HG02642 (cell line): ENCODE results near the gene MOCOS.
"Not testable (repeated sequence)": the region's sequence is repeated elsewhere in the genome, so short reads cannot be mapped to it uniquely, and the experiment has no call there.

Experiments
- ATAC-seq: cut with Tn5 transposase; IDR thresholded peaks from one replicate; pipeline ENCODE4 v1.9.1; 2021; ENCODE audit warnings: mild to moderate bottlenecking; ENCODE audit not compliant: unreplicated experiment, poor library complexity

The MOCOS gene, protein sequence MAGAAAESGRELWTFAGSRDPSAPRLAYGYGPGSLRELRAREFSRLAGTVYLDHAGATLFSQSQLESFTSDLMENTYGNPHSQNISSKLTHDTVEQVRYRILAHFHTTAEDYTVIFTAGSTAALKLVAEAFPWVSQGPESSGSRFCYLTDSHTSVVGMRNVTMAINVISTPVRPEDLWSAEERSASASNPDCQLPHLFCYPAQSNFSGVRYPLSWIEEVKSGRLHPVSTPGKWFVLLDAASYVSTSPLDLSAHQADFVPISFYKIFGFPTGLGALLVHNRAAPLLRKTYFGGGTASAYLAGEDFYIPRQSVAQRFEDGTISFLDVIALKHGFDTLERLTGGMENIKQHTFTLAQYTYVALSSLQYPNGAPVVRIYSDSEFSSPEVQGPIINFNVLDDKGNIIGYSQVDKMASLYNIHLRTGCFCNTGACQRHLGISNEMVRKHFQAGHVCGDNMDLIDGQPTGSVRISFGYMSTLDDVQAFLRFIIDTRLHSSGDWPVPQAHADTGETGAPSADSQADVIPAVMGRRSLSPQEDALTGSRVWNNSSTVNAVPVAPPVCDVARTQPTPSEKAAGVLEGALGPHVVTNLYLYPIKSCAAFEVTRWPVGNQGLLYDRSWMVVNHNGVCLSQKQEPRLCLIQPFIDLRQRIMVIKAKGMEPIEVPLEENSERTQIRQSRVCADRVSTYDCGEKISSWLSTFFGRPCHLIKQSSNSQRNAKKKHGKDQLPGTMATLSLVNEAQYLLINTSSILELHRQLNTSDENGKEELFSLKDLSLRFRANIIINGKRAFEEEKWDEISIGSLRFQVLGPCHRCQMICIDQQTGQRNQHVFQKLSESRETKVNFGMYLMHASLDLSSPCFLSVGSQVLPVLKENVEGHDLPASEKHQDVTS

DNA sequence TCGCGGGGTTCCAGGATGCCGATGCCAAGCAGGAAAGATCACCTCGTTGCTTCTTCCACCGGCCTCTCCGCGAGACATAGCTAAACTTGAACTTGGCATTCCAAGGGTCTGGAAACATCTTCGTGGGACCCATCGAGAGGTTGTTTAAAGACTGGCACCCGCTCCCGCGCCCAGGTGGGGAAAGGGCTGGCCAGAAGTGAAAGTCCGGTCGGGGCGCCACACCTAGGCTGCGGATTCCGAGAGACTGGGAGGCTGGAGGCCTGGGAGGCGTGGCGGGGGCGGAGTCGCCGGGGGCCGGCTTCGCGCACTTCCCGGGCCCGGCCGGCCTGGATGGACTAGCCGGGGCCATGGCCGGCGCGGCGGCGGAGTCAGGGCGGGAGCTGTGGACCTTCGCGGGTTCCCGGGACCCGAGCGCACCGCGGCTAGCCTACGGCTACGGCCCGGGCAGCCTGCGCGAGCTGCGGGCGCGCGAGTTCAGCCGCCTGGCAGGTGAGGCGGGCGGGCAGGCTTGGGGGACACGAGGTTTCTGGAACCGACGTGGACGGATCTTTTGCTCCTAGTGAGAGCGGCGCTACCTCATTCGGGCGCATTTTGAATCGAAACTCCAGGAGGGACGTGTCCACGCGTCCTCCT lies at the start of gene MOCOS:
TSS of gene MOCOS (plus strand) at position 305 of the 633 bp plus-strand sequence. CDS start at position 348, 43 bp downstream.
- ATAC-seq, result peak; percentile 85

GRCh38 chr18:36139245-36139644 lies 48.1 kb upstream of the MOCOS start:
- no peak for ATAC-seq

DNA sequence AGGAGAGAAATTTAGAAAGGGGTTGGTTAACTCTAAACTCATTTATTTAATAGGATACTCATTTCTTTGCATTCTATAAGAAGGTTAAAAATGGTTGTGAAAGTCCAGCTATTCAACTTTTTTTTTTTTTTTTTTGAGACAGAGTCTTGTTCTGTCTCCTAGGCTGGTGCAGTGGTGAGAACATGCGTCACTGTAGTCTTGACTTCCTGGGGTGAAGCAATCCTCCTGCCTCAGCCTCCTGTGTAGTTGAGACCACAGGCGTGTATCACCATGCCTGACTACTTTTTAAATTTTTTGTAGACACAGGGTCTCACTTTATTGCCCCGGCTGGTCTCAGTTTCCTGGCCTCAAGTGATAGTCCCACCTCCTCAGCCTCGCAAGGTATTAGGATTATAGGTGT lies 45.7 kb upstream of the MOCOS start:
- no peak for ATAC-seq

DNA sequence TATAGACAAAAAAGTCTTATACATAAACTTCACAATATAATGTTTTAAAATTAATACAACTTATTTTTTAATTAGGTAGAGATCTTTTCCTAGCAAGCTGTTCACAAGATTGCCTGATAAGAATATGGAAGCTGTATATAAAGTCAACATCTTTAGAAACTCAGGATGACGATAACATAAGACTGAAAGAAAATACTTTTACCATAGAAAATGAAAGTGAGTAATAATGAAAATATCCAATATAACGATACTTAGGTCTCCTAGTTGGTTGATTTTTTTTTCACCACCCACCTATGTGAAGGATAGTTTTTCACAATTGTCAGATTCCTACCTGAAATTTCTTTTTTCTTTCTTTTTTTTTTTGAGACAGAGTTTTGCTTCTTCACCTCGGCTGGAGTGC lies 44.5 kb upstream of the MOCOS start:
- no peak for ATAC-seq

DNA sequence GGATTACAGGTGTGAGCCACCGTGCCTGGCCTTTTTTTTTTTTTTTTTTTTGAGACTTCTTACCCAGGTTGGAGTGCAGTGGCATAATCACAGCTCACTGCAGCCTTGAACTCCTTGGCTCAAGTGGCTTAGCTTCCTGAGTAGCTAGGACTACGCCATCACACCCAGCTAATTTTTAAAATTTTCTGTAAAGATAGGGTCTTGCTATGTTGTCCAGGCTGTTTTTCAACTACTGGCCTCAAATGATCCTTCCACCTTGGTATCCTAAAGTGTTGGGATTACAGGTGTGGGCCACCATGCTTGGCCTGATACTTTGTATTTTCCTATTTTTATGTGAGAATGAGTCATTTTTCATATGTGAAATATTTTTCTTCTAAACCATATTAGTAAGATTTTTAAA lies 43.9 kb upstream of the MOCOS start:
- no peak for ATAC-seq

- ATAC-seq, result peak; percentile 94
Measured at GRCh38 chr18:36149514-36150289, 37.6 kb upstream of the MOCOS start.

- ATAC-seq, result no peak
Measured at GRCh38 chr18:36152781-36153180, 34.5 kb upstream of the MOCOS start.

GRCh38 chr18:36153203-36153602 lies 34.1 kb upstream of the MOCOS start:
- no peak for ATAC-seq

DNA sequence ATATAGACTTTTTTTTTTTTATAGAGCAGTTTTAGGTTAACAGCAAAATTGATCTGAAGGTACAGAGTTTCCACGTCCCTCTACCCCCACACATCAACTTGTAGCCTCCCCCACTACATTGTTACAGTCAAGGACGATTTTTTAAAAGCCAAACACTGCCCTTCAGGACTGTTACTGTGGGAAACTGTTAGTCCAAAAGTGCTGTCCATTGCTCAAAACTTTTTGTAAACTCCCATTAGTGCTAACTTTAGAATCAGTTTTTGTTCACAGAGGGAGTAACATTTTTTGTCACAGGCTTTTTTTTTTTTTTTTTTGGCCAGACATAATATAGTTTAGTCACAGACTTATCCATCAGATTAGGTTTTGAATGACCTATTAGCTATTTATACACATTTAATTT lies 33.5 kb upstream of the MOCOS start:
- no peak for ATAC-seq

GRCh38 chr18:36155851-36156757 lies 31.2 kb upstream of the MOCOS start:
- ATAC-seq, result no peak

- no peak for ATAC-seq
Measured at GRCh38 chr18:36157441-36157840, 29.9 kb upstream of the MOCOS start.

- no peak for ATAC-seq
Measured at GRCh38 chr18:36158266-36158867, 28.9 kb upstream of the MOCOS start.

DNA sequence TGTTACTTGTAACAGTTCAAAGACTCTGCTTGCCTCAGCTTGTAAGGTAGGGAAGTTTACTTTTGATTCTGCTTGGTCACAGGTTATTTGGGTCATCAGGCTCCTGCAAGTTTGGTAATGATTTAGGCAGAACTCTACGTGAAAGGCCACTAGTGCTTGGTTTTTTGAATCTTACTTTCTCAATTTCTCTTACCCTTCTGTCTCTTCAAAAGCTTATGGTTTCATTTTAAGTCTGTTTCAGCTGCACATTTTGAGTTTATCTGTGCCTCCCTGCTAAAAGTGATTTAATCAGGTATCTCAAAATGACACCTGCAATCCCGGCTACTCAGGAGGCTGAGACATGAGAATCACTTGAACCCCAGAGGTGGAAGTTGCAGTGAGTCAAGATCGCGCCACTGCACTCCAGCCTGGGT lies 26.3 kb upstream of the MOCOS start:
- ATAC-seq, result no peak

GRCh38 chr18:36162981-36163380 lies 24.3 kb upstream of the MOCOS start:
- ATAC-seq, result no peak

GRCh38 chr18:36167692-36168218 lies 19.5 kb upstream of the MOCOS start:
- ATAC-seq, result no peak

GRCh38 chr18:36168296-36168695 lies 19.0 kb upstream of the MOCOS start:
- ATAC-seq, result not testable (repeated sequence)

GRCh38 chr18:36169938-36170337 lies 17.4 kb upstream of the MOCOS start:
- no peak for ATAC-seq

DNA sequence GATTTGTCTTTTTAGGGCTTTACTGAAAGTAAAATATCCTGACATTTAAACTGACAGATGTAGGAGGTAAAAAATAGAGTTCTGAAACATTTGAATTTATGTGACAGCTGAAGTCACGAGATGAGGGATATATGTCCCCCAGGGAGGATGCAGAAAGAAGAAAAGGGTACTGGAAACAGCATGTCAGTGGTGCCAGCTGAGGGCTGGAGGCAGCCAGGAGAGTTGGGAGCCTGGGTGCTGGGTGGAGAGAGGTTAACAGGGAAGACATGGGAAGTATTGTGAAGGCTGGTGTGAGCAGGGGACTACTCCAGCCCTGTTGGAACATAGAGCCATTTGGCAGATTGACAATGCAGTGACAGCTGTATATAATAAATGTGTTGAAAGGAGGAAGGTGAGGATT lies 11.8 kb upstream of the MOCOS start:
- no peak for ATAC-seq
